ENCODE results near the gene KRTAP16-1. TPM values are rescaled to one million over a fixed set of nuclear protein-coding genes. Genes with fewer than 3 reads are reported as not detected.

Gene KRTAP16-1
- total and polyA plus RNA-seq, 2 donors (not counting 1 experiment from before 2014, with no cell fraction given), result 0.16 TPM; not detected in 1

DNA sequence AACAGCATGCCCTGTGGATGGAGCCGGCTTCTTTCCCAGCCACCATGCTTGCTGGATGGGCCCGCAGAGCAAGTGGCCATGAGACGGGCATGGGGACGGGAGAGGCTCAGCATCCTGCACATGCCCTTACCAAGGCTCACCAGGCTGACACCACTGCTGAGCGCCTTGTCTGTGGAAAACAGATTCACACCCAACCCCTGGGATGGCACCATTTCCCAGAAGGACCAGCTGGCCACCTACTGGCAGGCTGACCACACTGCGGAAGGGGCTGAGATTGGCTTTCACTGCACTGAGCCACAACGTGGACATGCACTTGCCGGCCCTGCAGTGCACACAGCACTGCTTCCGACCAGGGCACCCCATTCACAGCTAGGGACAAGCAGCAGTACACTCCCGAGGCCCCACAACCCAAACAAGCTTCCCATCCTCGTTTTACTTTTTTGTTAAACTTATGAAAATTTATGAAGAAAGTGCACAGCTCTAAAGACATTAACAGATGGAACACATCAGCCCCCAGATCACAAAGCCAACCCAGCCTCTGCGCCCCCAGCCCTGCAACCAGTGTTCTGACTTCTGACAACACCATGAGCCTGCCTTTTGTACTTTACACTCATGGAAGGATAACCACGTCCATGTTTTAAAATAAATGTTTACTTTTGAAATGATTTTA lies 20.3 kb upstream of the KRTAP16-1 start:
- Mint-ChIP-seq H3K4me1 (peaks cover 5% of the 10 kb centered on the region), H3K4me3 (no peak overlapping the region), H3K9me3 (ENCODE audit: insufficient read depth) (no peaks in the 10 kb centered on the region), H3K27me3 (peaks cover 9% of the 10 kb centered on the region), H3K27ac (no peak overlapping the region)
- intact Hi-C loops (cut with micrococcal nuclease), result loop anchor here (10.0 kb wide), 1 partner anchor 525 kb away; no protein-coding TSS in a partner anchor
- POLR2A ChIA-PET, result no interaction called here
- Histone ChIP-seq H3K27me3 (replicated peaks in 1 of 4; ENCODE audit: control extremely low read depth in 1 of 4, control insufficient read depth in 3 of 4, insufficient read depth in 4 of 4, low read length in 3 of 4) (peaks cover 0 to 9% (median 1%) of the 10 kb centered on the region in 4 experiments), H3K4me1 (ENCODE audit: control insufficient read depth in 2 of 2, insufficient read depth in 2 of 2, low read length in 2 of 2) (peaks cover 0 to 2% of the 10 kb centered on the region in 2 donors), H4K20me1 (ENCODE audit: control insufficient read depth, insufficient read depth, low read length, poor library complexity, severe bottlenecking) (no peaks in the 10 kb centered on the region), H3K79me2 (ENCODE audit: control insufficient read depth, insufficient read depth, low read length) (no peaks in the 10 kb centered on the region), H3K4me3 (ENCODE audit: control extremely low read depth in 1 of 5, extremely low read depth in 1 of 5, insufficient read depth in 1 of 5, low read depth in 2 of 5, low read length in 4 of 5) (no peak overlapping the region), H2AFZ (ENCODE audit: insufficient read depth, low read depth, low read length, poor library complexity, severe bottlenecking) (no peak overlapping the region), H3K27ac (ENCODE audit: low read length in 2 of 2) (no peak overlapping the region), H3K36me3 (replicated peaks in 1 of 2; ENCODE audit: control extremely low read depth in 1 of 2, control insufficient read depth in 1 of 2, extremely low read depth in 1 of 2, insufficient read depth in 2 of 2, low read length in 1 of 2) (no peaks in the 10 kb centered on the region), H3K9ac (ENCODE audit: low read length) (no peak overlapping the region), H3K9me3 (ENCODE audit: control extremely low read depth in 1 of 3, control insufficient read depth in 2 of 3, insufficient read depth in 1 of 3, low read length in 2 of 3) (no peaks in the 10 kb centered on the region), H3K4me2 (replicated peaks; ENCODE audit: low read depth, low read length, poor library complexity, severe bottlenecking) (no peak overlapping the region)
- WGBS (ENCODE audit: insufficient coverage), result 73% methylated on average over 10 of the region's 13 CpGs
- TF ChIP-seq EZH2 (IDR thresholded peaks at IDR 0.05; ENCODE audit: borderline replicate concordance, insufficient read depth, low read depth, low read length, poor library complexity, severe bottlenecking), result no peak
- TF ChIP-seq, protein P1, sequence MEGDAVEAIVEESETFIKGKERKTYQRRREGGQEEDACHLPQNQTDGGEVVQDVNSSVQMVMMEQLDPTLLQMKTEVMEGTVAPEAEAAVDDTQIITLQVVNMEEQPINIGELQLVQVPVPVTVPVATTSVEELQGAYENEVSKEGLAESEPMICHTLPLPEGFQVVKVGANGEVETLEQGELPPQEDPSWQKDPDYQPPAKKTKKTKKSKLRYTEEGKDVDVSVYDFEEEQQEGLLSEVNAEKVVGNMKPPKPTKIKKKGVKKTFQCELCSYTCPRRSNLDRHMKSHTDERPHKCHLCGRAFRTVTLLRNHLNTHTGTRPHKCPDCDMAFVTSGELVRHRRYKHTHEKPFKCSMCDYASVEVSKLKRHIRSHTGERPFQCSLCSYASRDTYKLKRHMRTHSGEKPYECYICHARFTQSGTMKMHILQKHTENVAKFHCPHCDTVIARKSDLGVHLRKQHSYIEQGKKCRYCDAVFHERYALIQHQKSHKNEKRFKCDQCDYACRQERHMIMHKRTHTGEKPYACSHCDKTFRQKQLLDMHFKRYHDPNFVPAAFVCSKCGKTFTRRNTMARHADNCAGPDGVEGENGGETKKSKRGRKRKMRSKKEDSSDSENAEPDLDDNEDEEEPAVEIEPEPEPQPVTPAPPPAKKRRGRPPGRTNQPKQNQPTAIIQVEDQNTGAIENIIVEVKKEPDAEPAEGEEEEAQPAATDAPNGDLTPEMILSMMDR (IDR thresholded peaks at IDR 0.05), result peak; percentile 34
- DNase-seq, result peak; percentile 36
- no peak for ATAC-seq (ENCODE audit: low read depth)
- CTCF ChIA-PET, result interaction anchor here (0.8 to 1.8 kb wide), 5 partner anchors 9 to 710 kb away, joined by 3 to 6 read pairs (median 4); no protein-coding TSS in a partner anchor

DNA sequence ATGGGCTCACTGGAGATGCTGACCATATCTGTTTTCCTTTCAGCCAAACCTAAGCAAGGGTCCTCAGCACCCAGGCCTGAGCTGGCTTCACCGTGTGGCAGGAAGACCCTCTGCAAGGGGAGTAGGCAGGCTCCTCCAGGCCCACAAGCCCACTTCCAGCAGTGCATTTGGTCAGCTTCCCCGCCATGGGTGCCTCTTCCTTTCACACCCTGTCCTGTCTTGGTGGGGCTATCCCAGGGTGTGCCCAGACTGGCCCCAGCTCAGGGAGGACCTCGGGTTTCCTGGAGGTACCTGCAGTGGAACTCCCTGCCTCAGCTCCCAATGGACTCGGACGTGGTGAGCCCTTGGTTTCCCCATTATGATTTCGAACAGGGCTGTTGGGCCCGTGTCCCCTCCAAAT lies 19.1 kb upstream of the KRTAP16-1 start:
- ATAC-seq (ENCODE audit: low read depth) (no peak), DNase-seq (no peak)
- TF ChIP-seq, protein P1 (IDR thresholded peaks at IDR 0.05), result no peak
- no peak for TF ChIP-seq EZH2 (IDR thresholded peaks at IDR 0.05; ENCODE audit: borderline replicate concordance, insufficient read depth, low read depth, low read length, poor library complexity, severe bottlenecking)
- ChIA-PET CTCF (interaction anchor here (1.7 to 1.8 kb wide), 2 partner anchors 8 to 12 kb away, joined by 3 to 6 read pairs; no protein-coding TSS in a partner anchor), POLR2A (no interaction called here)
- no peaks in the 10 kb centered on the region for H4K20me1 ChIP-seq (ENCODE audit: control insufficient read depth, insufficient read depth, low read length, poor library complexity, severe bottlenecking)
- H3K4me3 ChIP-seq (ENCODE audit: control extremely low read depth in 1 of 5, extremely low read depth in 1 of 5, insufficient read depth in 1 of 5, low read depth in 2 of 5, low read length in 4 of 5), result no peak overlapping the region
- Mint-ChIP-seq H3K4me3 (no peak overlapping the region), H3K4me1 (no peaks in the 10 kb centered on the region), H3K27ac (no peak overlapping the region), H3K9me3 (ENCODE audit: insufficient read depth) (no peaks in the 10 kb centered on the region), H3K27me3 (peaks cover 9% of the 10 kb centered on the region)
- H3K27ac ChIP-seq (ENCODE audit: low read length in 2 of 2), result no peak overlapping the region
- WGBS (ENCODE audit: insufficient coverage), result 82% methylated on average over 7 of the region's 7 CpGs
- no peak overlapping the region for H3K9ac ChIP-seq (ENCODE audit: low read length)
- intact Hi-C loops (cut with micrococcal nuclease), result loop anchor here (10.0 kb wide), 1 partner anchor 523 kb away; no protein-coding TSS in a partner anchor
- no peak overlapping the region for H2AFZ ChIP-seq (ENCODE audit: insufficient read depth, low read depth, low read length, poor library complexity, severe bottlenecking)
- H3K9me3 ChIP-seq (ENCODE audit: control extremely low read depth in 1 of 3, control insufficient read depth in 2 of 3, insufficient read depth in 1 of 3, low read length in 2 of 3), result no peaks in the 10 kb centered on the region
- H3K79me2 ChIP-seq (ENCODE audit: control insufficient read depth, insufficient read depth, low read length), result no peaks in the 10 kb centered on the region
- no peaks in the 10 kb centered on the region for H3K4me1 ChIP-seq (ENCODE audit: control insufficient read depth in 2 of 2, insufficient read depth in 2 of 2, low read length in 2 of 2)
- no peaks in the 10 kb centered on the region for H3K36me3 ChIP-seq (replicated peaks in 1 of 2; ENCODE audit: control extremely low read depth in 1 of 2, control insufficient read depth in 1 of 2, extremely low read depth in 1 of 2, insufficient read depth in 2 of 2, low read length in 1 of 2)
- H3K4me2 ChIP-seq (replicated peaks; ENCODE audit: low read depth, low read length, poor library complexity, severe bottlenecking), result no peak overlapping the region
- H3K27me3 ChIP-seq (replicated peaks in 1 of 4; ENCODE audit: control extremely low read depth in 1 of 4, control insufficient read depth in 3 of 4, insufficient read depth in 4 of 4, low read length in 3 of 4), result peaks cover 0 to 9% (median 1%) of the 10 kb centered on the region in 4 experiments

Data from B cell (primary cell).